Measurements from ENCODE around the gene SLC47A2.
"Not testable (repeated sequence)": the region's sequence is repeated elsewhere in the genome, so short reads cannot be mapped to it uniquely, and the experiment has no call there.

SLC47A2 gene

GRCh38 chr17:19673623-19674022, 42.8 kb downstream of the SLC47A2 start:
- Histone ChIP-seq H3K4me1 (ENCODE audit: control insufficient read depth, insufficient read depth, low read length) (no peaks in the 10 kb centered on the region), H3K27me3 (ENCODE audit: control insufficient read depth, insufficient read depth, low read length) (no peaks in the 10 kb centered on the region), H3K36me3 (ENCODE audit: control insufficient read depth, insufficient read depth, low read length) (peaks cover 95% of the 10 kb centered on the region), H3K9ac (ENCODE audit: low read length) (no peak overlapping the region), H3K9me3 (ENCODE audit: control insufficient read depth, insufficient read depth, low read depth, low read length) (peaks cover 67% of the 10 kb centered on the region), H3K27ac (ENCODE audit: low read depth, low read length) (no peak overlapping the region), H3K4me3 (ENCODE audit: low read depth, low read length) (no peak overlapping the region)

GRCh38 chr17:19672009-19672750, 44.2 kb downstream of the SLC47A2 start:
- Histone ChIP-seq H3K27ac (ENCODE audit: low read depth, low read length) (no peak overlapping the region), H3K9me3 (ENCODE audit: control insufficient read depth, insufficient read depth, low read depth, low read length) (peaks cover 53% of the 10 kb centered on the region), H3K9ac (ENCODE audit: low read length) (no peak overlapping the region), H3K36me3 (ENCODE audit: control insufficient read depth, insufficient read depth, low read length) (peaks cover 91% of the 10 kb centered on the region), H3K4me3 (ENCODE audit: low read depth, low read length) (no peak overlapping the region), H3K27me3 (ENCODE audit: control insufficient read depth, insufficient read depth, low read length) (no peaks in the 10 kb centered on the region), H3K4me1 (ENCODE audit: control insufficient read depth, insufficient read depth, low read length) (no peaks in the 10 kb centered on the region)

- Histone ChIP-seq H3K27me3 (ENCODE audit: control insufficient read depth, insufficient read depth, low read length) (no peaks in the 10 kb centered on the region), H3K9me3 (ENCODE audit: control insufficient read depth, insufficient read depth, low read depth, low read length) (peaks cover 47% of the 10 kb centered on the region), H3K36me3 (ENCODE audit: control insufficient read depth, insufficient read depth, low read length) (peaks cover 88% of the 10 kb centered on the region), H3K4me3 (ENCODE audit: low read depth, low read length) (no peak overlapping the region), H3K27ac (ENCODE audit: low read depth, low read length) (no peak overlapping the region), H3K9ac (ENCODE audit: low read length) (no peak overlapping the region), H3K4me1 (ENCODE audit: control insufficient read depth, insufficient read depth, low read length) (no peaks in the 10 kb centered on the region)
Measured at GRCh38 chr17:19671433-19671832, 45.0 kb downstream of the SLC47A2 start.

GRCh38 chr17:19670908-19671307, 45.5 kb downstream of the SLC47A2 start:
- peaks cover 88% of the 10 kb centered on the region for H3K36me3 ChIP-seq (ENCODE audit: control insufficient read depth, insufficient read depth, low read length)
- no peaks in the 10 kb centered on the region for H3K4me1 ChIP-seq (ENCODE audit: control insufficient read depth, insufficient read depth, low read length)
- H3K4me3 ChIP-seq (ENCODE audit: low read depth, low read length), result no peak overlapping the region
- H3K27me3 ChIP-seq (ENCODE audit: control insufficient read depth, insufficient read depth, low read length), result no peaks in the 10 kb centered on the region
- peaks cover 42% of the 10 kb centered on the region for H3K9me3 ChIP-seq (ENCODE audit: control insufficient read depth, insufficient read depth, low read depth, low read length)
- H3K9ac ChIP-seq (ENCODE audit: low read length), result no peak overlapping the region
- no peak overlapping the region for H3K27ac ChIP-seq (ENCODE audit: low read depth, low read length)

- peaks cover 88% of the 10 kb centered on the region for H3K36me3 ChIP-seq (ENCODE audit: control insufficient read depth, insufficient read depth, low read length)
- H3K27me3 ChIP-seq (ENCODE audit: control insufficient read depth, insufficient read depth, low read length); H3K4me3 ChIP-seq (ENCODE audit: low read depth, low read length); H3K4me1 ChIP-seq (ENCODE audit: control insufficient read depth, insufficient read depth, low read length); H3K9ac ChIP-seq (ENCODE audit: low read length); H3K27ac ChIP-seq (ENCODE audit: low read depth, low read length): not testable (repeated sequence)
- peaks cover 30% of the 10 kb centered on the region for H3K9me3 ChIP-seq (ENCODE audit: control insufficient read depth, insufficient read depth, low read depth, low read length)
Measured at GRCh38 chr17:19669680-19670079, 46.7 kb downstream of the SLC47A2 start.

GRCh38 chr17:19664821-19665181, 51.6 kb downstream of the SLC47A2 start:
- peaks cover 2% of the 10 kb centered on the region; the same call in 1 of the 2 replicates for H3K9me3 ChIP-seq (ENCODE audit: control insufficient read depth, insufficient read depth, low read depth, low read length)
- H3K4me3 ChIP-seq (ENCODE audit: low read depth, low read length), result no peak overlapping the region
- H3K9ac ChIP-seq (ENCODE audit: low read length), result no peak overlapping the region
- H3K27me3 ChIP-seq (ENCODE audit: control insufficient read depth, insufficient read depth, low read length), result no peaks in the 10 kb centered on the region
- peaks cover 6% of the 10 kb centered on the region; the same call in 1 of the 2 replicates for H3K4me1 ChIP-seq (ENCODE audit: control insufficient read depth, insufficient read depth, low read length)
- peaks cover 89% of the 10 kb centered on the region for H3K36me3 ChIP-seq (ENCODE audit: control insufficient read depth, insufficient read depth, low read length)
- H3K27ac ChIP-seq (ENCODE audit: low read depth, low read length), result no peak overlapping the region

- Histone ChIP-seq H3K4me3 (ENCODE audit: low read depth, low read length) (no peak overlapping the region), H3K36me3 (ENCODE audit: control insufficient read depth, insufficient read depth, low read length) (peaks cover 89% of the 10 kb centered on the region), H3K27me3 (ENCODE audit: control insufficient read depth, insufficient read depth, low read length) (no peaks in the 10 kb centered on the region), H3K9ac (ENCODE audit: low read length) (no peak overlapping the region), H3K27ac (ENCODE audit: low read depth, low read length) (no peak overlapping the region), H3K9me3 (ENCODE audit: control insufficient read depth, insufficient read depth, low read depth, low read length) (peaks cover 2% of the 10 kb centered on the region; the same call in 1 of the 2 replicates), H3K4me1 (ENCODE audit: control insufficient read depth, insufficient read depth, low read length) (peaks cover 6% of the 10 kb centered on the region; the same call in 1 of the 2 replicates)
Measured at GRCh38 chr17:19664136-19664820, 52.1 kb downstream of the SLC47A2 start.

- Histone ChIP-seq H3K4me1 (ENCODE audit: control insufficient read depth, insufficient read depth, low read length) (peaks cover 6% of the 10 kb centered on the region; the same call in 1 of the 2 replicates), H3K9ac (ENCODE audit: low read length) (no peak overlapping the region), H3K27ac (ENCODE audit: low read depth, low read length) (no peak overlapping the region), H3K9me3 (ENCODE audit: control insufficient read depth, insufficient read depth, low read depth, low read length) (peaks cover 2% of the 10 kb centered on the region; the same call in 1 of the 2 replicates), H3K27me3 (ENCODE audit: control insufficient read depth, insufficient read depth, low read length) (no peaks in the 10 kb centered on the region), H3K36me3 (ENCODE audit: control insufficient read depth, insufficient read depth, low read length) (peaks cover 93% of the 10 kb centered on the region), H3K4me3 (ENCODE audit: low read depth, low read length) (no peak overlapping the region)
Measured at GRCh38 chr17:19663097-19663496, 53.3 kb downstream of the SLC47A2 start.

GRCh38 chr17:19661121-19661520, 55.3 kb downstream of the SLC47A2 start:
- Histone ChIP-seq H3K4me3 (ENCODE audit: low read depth, low read length) (no peak overlapping the region), H3K9ac (ENCODE audit: low read length) (no peak overlapping the region), H3K36me3 (ENCODE audit: control insufficient read depth, insufficient read depth, low read length) (peaks cover 98% of the 10 kb centered on the region), H3K27me3 (ENCODE audit: control insufficient read depth, insufficient read depth, low read length) (no peaks in the 10 kb centered on the region), H3K9me3 (ENCODE audit: control insufficient read depth, insufficient read depth, low read depth, low read length) (no peaks in the 10 kb centered on the region), H3K4me1 (ENCODE audit: control insufficient read depth, insufficient read depth, low read length) (peaks cover 6% of the 10 kb centered on the region; the same call in 1 of the 2 replicates), H3K27ac (ENCODE audit: low read depth, low read length) (no peak overlapping the region)

GRCh38 chr17:19660219-19660870, 56.0 kb downstream of the SLC47A2 start:
- H3K27ac ChIP-seq (ENCODE audit: low read depth, low read length), result no peak overlapping the region
- peaks cover 2% of the 10 kb centered on the region for H3K9me3 ChIP-seq (ENCODE audit: control insufficient read depth, insufficient read depth, low read depth, low read length)
- H3K4me3 ChIP-seq (ENCODE audit: low read depth, low read length), result no peak overlapping the region
- H3K9ac ChIP-seq (ENCODE audit: low read length), result no peak overlapping the region
- H3K27me3 ChIP-seq (ENCODE audit: control insufficient read depth, insufficient read depth, low read length), result no peaks in the 10 kb centered on the region
- H3K36me3 ChIP-seq (ENCODE audit: control insufficient read depth, insufficient read depth, low read length), result peaks cover 98% of the 10 kb centered on the region
- H3K4me1 ChIP-seq (ENCODE audit: control insufficient read depth, insufficient read depth, low read length), result peaks cover 6% of the 10 kb centered on the region; the same call in 1 of the 2 replicates

All from HUES6 (cell line).